HG02759 (cell line): ENCODE data around the gene CTRB2.

Experiments
- ATAC-seq: cut with Tn5 transposase; IDR thresholded peaks from one replicate; pipeline ENCODE4 v1.9.1; 2021; ENCODE audit warnings: mild to moderate bottlenecking, moderate library complexity; ENCODE audit not compliant: unreplicated experiment

CTRB2 gene

GRCh38 chr16:75176926-75177325, 30.0 kb downstream of the CTRB2 start:
- no peak for ATAC-seq

- ATAC-seq: no peak
Measured at GRCh38 chr16:75175074-75175473, 31.9 kb downstream of the CTRB2 start.

- no peak for ATAC-seq
Measured at GRCh38 chr16:75172578-75172977, 34.4 kb downstream of the CTRB2 start.

- ATAC-seq: no peak
Measured at GRCh38 chr16:75169899-75170405, 37.0 kb downstream of the CTRB2 start.

- no peak for ATAC-seq
Measured at GRCh38 chr16:75160386-75160785, 46.6 kb downstream of the CTRB2 start.
